ENCODE data around the gene LPP.

LPP gene

DNA sequence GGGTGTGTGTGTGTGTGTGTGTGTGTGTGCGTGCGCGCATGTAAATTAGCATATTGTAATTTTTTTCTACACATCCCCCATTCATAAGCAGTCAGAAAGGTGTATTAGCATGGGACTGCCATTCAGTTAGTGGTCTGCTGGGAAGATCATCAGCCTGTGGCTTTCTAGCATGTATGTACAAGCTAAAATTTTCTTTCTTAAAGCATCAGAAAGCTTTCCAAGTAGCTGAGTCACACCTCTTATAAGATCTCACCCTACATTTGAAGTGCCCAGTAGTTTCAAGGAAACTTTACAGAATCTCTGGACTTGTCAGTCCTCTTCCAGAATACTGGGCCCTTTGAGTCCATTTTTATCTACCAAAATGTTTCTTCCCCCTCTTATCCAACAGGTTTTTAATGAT is 606.5 kb downstream of the LPP start:
- TF ChIP-seq, protein P1, sequence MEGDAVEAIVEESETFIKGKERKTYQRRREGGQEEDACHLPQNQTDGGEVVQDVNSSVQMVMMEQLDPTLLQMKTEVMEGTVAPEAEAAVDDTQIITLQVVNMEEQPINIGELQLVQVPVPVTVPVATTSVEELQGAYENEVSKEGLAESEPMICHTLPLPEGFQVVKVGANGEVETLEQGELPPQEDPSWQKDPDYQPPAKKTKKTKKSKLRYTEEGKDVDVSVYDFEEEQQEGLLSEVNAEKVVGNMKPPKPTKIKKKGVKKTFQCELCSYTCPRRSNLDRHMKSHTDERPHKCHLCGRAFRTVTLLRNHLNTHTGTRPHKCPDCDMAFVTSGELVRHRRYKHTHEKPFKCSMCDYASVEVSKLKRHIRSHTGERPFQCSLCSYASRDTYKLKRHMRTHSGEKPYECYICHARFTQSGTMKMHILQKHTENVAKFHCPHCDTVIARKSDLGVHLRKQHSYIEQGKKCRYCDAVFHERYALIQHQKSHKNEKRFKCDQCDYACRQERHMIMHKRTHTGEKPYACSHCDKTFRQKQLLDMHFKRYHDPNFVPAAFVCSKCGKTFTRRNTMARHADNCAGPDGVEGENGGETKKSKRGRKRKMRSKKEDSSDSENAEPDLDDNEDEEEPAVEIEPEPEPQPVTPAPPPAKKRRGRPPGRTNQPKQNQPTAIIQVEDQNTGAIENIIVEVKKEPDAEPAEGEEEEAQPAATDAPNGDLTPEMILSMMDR (conservative IDR thresholded peaks at IDR 0.05; ENCODE audit: low read depth): no peak
- H3K27ac ChIP-seq: peak overlapping the region; percentile 74
- CTCF ChIA-PET: no interaction called here
- peak; percentile 53 for DNase-seq (ENCODE audit: low spot score)
- POLR2A ChIA-PET (ENCODE audit: low non-redundant PET): interaction anchor here (0.7 kb wide), 1 partner anchor 86 kb away, joined by 3 read pairs; no protein-coding TSS in a partner anchor

DNA sequence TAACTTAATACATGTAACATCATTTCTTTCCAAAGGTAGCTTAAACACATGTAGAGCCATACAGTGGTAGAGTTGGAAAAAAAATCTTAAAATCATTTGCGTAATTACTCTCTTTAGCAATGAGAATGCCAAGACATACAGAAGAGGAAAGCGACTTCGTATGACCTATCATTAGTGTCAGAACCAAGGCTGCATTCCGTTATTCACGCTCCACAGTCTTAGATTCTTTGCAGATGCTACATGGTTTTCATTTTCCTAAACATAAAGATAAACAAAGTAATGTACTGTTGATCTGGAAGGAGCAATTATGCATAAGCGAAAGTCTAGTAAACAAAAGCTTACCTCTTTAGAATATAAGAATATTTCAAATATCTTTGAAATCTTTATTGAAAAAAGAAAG is 607.5 kb downstream of the LPP start:
- H3K27ac ChIP-seq: no peak overlapping the region
- TF ChIP-seq, protein P1 (conservative IDR thresholded peaks at IDR 0.05; ENCODE audit: low read depth): no peak
- POLR2A ChIA-PET (ENCODE audit: low non-redundant PET): no interaction called here
- no peak for DNase-seq (ENCODE audit: low spot score)
- CTCF ChIA-PET: interaction anchor here (0.5 kb wide), 1 partner anchor 466 kb away, joined by 3 read pairs; no protein-coding TSS in a partner anchor

DNA sequence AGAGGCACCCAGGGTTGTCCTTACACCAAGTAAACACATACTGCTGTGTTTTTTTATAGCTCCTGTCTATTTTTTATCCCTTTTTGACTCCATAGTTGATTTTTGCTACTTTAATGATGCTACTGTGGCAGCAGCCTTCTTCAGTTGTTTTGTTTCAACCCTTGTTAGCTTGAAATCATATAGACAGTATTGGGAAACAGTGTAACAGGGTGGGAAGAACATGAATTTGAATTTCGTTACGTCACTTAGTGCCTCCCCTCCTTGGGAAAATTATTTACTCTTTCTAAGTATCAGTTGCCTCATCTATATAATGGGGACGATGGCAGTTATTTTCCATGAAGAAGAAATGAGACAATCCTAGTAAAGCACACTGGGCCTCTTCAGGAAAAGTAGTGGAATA is 608.0 kb downstream of the LPP start:
- CTCF ChIA-PET: interaction anchor here (0.5 kb wide), 1 partner anchor 466 kb away, joined by 3 read pairs; no protein-coding TSS in a partner anchor
- TF ChIP-seq, protein P1 (conservative IDR thresholded peaks at IDR 0.05; ENCODE audit: low read depth): no peak
- no peak overlapping the region for H3K27ac ChIP-seq
- no peak for DNase-seq (ENCODE audit: low spot score)
- POLR2A ChIA-PET (ENCODE audit: low non-redundant PET): no interaction called here

DNA sequence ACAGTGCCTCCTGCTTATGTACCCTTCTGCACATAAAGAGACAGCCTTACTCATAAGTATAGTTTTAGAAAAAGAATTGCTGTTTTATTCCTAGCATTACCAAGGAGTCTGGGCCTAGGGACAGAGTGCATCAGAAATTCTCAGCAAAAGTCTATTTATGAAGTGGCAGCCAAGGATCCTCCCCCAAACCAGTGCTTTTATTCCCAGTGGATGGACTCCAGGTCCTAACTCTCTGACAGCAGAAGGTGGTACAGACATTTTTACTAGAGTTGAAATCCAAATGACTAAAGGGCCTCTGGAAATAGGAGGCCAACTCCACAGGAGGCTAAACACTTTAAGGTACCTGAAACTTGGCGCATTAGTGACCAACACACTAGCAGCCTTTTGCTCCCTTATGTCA is 610.7 kb downstream of the LPP start:
- POLR2A ChIA-PET (ENCODE audit: low non-redundant PET): no interaction called here

DNA sequence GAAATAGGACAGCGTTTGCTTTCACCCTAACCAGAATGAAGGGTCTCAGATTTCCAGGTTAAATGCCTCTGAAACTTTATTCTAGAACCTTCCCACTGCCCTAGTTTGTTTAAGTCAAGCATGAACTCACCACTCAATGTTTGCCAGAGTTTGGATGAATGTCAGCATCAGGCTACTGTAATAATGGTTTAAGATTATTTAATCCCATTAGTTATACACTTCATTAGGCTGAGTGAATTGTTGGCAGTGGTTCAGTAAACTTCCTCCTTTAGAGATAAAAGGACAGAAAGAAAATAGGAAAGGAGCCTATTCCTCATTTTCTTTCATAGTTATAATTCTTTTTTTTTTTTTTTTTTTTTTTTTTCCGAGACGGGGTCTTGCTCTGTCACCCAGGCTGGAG is 615.9 kb downstream of the LPP start:
- DNase-seq (ENCODE audit: low spot score): no peak
- ChIA-PET POLR2A (ENCODE audit: low non-redundant PET) (no interaction called here), CTCF (no interaction called here)
- TF ChIP-seq, protein P1 (conservative IDR thresholded peaks at IDR 0.05; ENCODE audit: low read depth): no peak
- H3K27ac ChIP-seq: no peak overlapping the region

More for the DNA sequence above, 610.7 kb downstream of the LPP start:
- no peak overlapping the region for H3K27ac ChIP-seq
- TF ChIP-seq, protein P1 (conservative IDR thresholded peaks at IDR 0.05; ENCODE audit: low read depth): no peak
- no peak for DNase-seq (ENCODE audit: low spot score)
- CTCF ChIA-PET: no interaction called here

DNA sequence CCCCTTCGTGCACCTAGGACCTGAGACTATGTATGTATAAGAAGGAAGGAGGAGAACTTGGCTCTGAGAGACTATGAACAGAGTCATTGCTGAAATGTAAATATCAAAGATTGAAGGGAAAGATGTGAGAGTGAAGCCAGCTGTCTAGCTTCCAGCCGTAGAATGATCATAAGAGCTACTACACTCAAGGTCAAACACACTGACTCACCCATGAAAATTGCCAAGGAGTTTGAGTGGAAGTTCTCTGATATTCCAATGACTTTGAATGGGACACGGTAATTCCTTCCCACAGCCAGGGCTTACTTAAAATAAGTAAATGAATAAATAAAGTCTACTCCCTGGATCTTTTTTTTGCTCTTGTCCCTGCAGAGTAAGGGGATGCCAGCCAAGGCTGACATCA is 618.9 kb downstream of the LPP start:
- DNase-seq (ENCODE audit: low spot score): no peak
- ChIA-PET CTCF (no interaction called here), POLR2A (ENCODE audit: low non-redundant PET) (no interaction called here)
- H3K27ac ChIP-seq: no peak overlapping the region
- TF ChIP-seq, protein P1 (conservative IDR thresholded peaks at IDR 0.05; ENCODE audit: low read depth): no peak

DNA sequence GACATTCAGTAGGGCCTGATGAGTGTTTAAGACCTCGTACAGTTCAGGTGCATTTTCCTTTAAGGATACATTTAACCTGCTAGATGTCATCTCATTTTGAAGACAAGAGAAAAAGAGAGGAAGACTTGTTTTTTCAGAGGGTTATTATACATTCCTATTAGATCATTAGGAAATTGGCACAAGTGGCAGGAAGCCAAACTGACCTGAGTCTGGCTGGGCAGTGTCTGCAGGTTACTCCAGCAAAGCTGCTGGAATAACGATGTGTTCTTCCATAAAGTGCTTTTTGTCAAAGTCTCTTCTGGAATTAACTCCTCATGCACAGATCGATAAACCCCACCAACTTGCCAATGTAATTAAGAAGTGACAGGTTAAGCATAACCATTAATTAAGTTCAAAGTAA is 621.5 kb downstream of the LPP start:
- no peak for DNase-seq (ENCODE audit: low spot score)
- POLR2A ChIA-PET (ENCODE audit: low non-redundant PET): no interaction called here
- TF ChIP-seq, protein P1 (conservative IDR thresholded peaks at IDR 0.05; ENCODE audit: low read depth): no peak

More for the DNA sequence above, 621.5 kb downstream of the LPP start:
- H3K27ac ChIP-seq: no peak overlapping the region
- CTCF ChIA-PET: no interaction called here
